Neural progenitor cell (in vitro differentiated cells): ENCODE measurements around the gene SLC9A4. TPM values are rescaled to one million over a fixed set of nuclear protein-coding genes. Genes with fewer than 3 reads are reported as not detected.

Experiments
- DNase-seq: peaks from one replicate; pipeline ENCODE4 v3.0.0-alpha.2; 2016; ENCODE audit warnings: low spot score
- H2AFZ ChIP-seq: fragments of 200-600 bp; sonication (generic); replicated peaks from 2 replicates; pipeline ENCODE4 v1.6.1; 2016; ENCODE audit warnings: antibody characterized with exemption
- H3F3A ChIP-seq: fragments of 200-600 bp; sonication (generic); 2 replicates; pipeline ENCODE4 v1.6.1; 2016; ENCODE audit warnings: antibody characterized with exemption, low read depth
- H3K27ac ChIP-seq: fragments of 200-600 bp; sonication (generic); 2 replicates; pipeline ENCODE4 v1.5.1; 2016; ENCODE audit warnings: mild to moderate bottlenecking
- H3K27me3 ChIP-seq: fragments of 200-600 bp; sonication (generic); 2 replicates; pipeline ENCODE4 v1.6.1; 2016; ENCODE audit warnings: mild to moderate bottlenecking, moderate library complexity
- H3K36me3 ChIP-seq: fragments of 200-600 bp; sonication (generic); 2 replicates; pipeline ENCODE4 v1.5.1; 2016
- H3K4me1 ChIP-seq: fragments of 200-600 bp; sonication (generic); 2 replicates; pipeline ENCODE4 v1.6.1; 2016; ENCODE audit warnings: mixed run types
- H3K4me2 ChIP-seq: fragments of 200-600 bp; sonication (generic); 2 replicates; pipeline ENCODE4 v1.6.1; 2016
- H3K4me3 ChIP-seq: fragments of 200-600 bp; sonication (generic); 2 replicates; pipeline ENCODE4 v1.5.1; 2016
- H3K79me2 ChIP-seq: fragments of 200-600 bp; sonication (generic); 2 replicates; pipeline ENCODE4 v1.6.1; 2016; ENCODE audit warnings: low read depth
- H3K9ac ChIP-seq: fragments of 200-600 bp; sonication (generic); 2 replicates; pipeline ENCODE4 v1.6.1; 2016
- H3K9me3 ChIP-seq: fragments of 200-600 bp; sonication (generic); 2 replicates; pipeline ENCODE4 v1.5.1; 2016; ENCODE audit warnings: low read depth
- H4K20me1 ChIP-seq: fragments of 200-600 bp; sonication (generic); 2 replicates; pipeline ENCODE4 v1.6.1; 2016; ENCODE audit warnings: low read depth
- H3K27ac Mint-ChIP-seq: 3 replicates; pipeline ENCODE4 v1.8.0; 2021; ENCODE audit warnings: mixed read lengths
- H3K27me3 Mint-ChIP-seq: 2 replicates; pipeline ENCODE4 v1.8.0; 2022; ENCODE audit warnings: low read depth, mild to moderate bottlenecking, inconsistent platforms, moderate library complexity, mixed read lengths; ENCODE audit not compliant: insufficient read depth
- H3K36me3 Mint-ChIP-seq: 3 replicates; pipeline ENCODE4 v1.8.0; 2021; ENCODE audit warnings: mixed read lengths
- H3K4me1 Mint-ChIP-seq: 3 replicates; pipeline ENCODE4 v1.8.0; 2021; ENCODE audit warnings: mixed read lengths
- H3K4me3 Mint-ChIP-seq: 3 replicates; pipeline ENCODE4 v1.8.0; 2021; ENCODE audit warnings: mild to moderate bottlenecking, moderate library complexity, mixed read lengths
- H3K9me3 Mint-ChIP-seq: 3 replicates; pipeline ENCODE4 v1.8.0; 2020; ENCODE audit warnings: mixed read lengths
- CTCF ChIP-seq: fragments of 200-600 bp; sonication (generic); IDR thresholded peaks from 2 replicates; pipeline ENCODE4 v1.5.1; 2017; ENCODE audit warnings: antibody characterized with exemption, mild to moderate bottlenecking
- EZH2 ChIP-seq: fragments of 200-600 bp; sonication (generic); IDR thresholded peaks from 2 replicates; pipeline ENCODE4 v1.6.1; 2017; ENCODE audit warnings: antibody characterized with exemption, mild to moderate bottlenecking, moderate library complexity
- EZH2phosphoT487 ChIP-seq: fragments of 200-600 bp; sonication (generic); IDR thresholded peaks from 2 replicates; pipeline ENCODE4 v1.6.1; 2017; ENCODE audit warnings: antibody characterized with exemption
- total RNA-seq: library from RNA; depleted of rRNA; stranded (reverse); fragments of >200 nt; gene quantifications from 2 replicates; pipeline ENCODE4 v1.2.3, GENCODE V29; 2015; ENCODE audit warnings: low replicate concordance

The SLC9A4 gene
- total RNA-seq, 1 donor from 2014 or later = not detected

- no peaks in the 10 kb centered on the region for H3K27me3 ChIP-seq
- no peaks in the 10 kb centered on the region for H3K9me3 ChIP-seq
- no peak for TF ChIP-seq CTCF
- H3K27ac ChIP-seq = no peak overlapping the region
- no peak overlapping the region for H3K27ac Mint-ChIP-seq
- H3K9ac ChIP-seq = no peak overlapping the region
- peaks cover 2% of the 10 kb centered on the region for H3K27me3 Mint-ChIP-seq
- no peaks in the 10 kb centered on the region for H4K20me1 ChIP-seq
- H3K9me3 Mint-ChIP-seq = peaks cover 3% of the 10 kb centered on the region
- no peaks in the 10 kb centered on the region for H3K4me1 ChIP-seq
- H2AFZ ChIP-seq = no peak overlapping the region
- no peak overlapping the region for H3K4me3 Mint-ChIP-seq
- H3F3A ChIP-seq = no peaks in the 10 kb centered on the region
- no peaks in the 10 kb centered on the region for H3K4me1 Mint-ChIP-seq
- no peaks in the 10 kb centered on the region for H3K36me3 ChIP-seq
- no peak overlapping the region for H3K4me2 ChIP-seq
- no peak overlapping the region for H3K4me3 ChIP-seq
- no peaks in the 10 kb centered on the region for H3K36me3 Mint-ChIP-seq
- no peak for DNase-seq
- H3K79me2 ChIP-seq = no peaks in the 10 kb centered on the region
These were observed 41.2 kb downstream of the SLC9A4 start for GRCh38 chr2:102514061-102514785.

DNA sequence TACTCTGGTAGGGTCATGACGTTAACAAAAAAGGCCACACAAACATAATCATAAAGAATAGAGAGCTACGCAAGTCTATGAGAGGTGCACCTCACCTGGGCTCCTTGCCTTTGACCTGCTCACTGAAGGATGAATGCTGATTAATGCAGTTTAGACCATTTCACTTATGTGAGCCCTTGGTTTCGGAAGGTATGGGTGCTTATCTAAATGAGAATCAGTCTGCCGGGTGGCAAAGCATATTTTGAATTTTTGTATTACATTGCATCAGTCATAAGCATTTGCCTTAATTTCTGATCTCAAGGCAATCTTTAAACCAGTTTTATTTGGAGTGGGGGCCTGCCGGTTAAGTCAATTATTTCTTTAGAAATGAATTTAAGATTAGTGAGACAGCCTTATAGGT lies 42.8 kb downstream of the SLC9A4 start:
- Histone ChIP-seq H3K9ac (no peak overlapping the region), H3K79me2 (no peaks in the 10 kb centered on the region), H3K4me2 (no peak overlapping the region), H4K20me1 (no peaks in the 10 kb centered on the region), H3K4me1 (no peaks in the 10 kb centered on the region), H3K9me3 (no peaks in the 10 kb centered on the region), H3K36me3 (no peaks in the 10 kb centered on the region), H3K27ac (no peak overlapping the region), H2AFZ (no peak overlapping the region), H3K27me3 (no peaks in the 10 kb centered on the region), H3K4me3 (no peak overlapping the region), H3F3A (no peaks in the 10 kb centered on the region)
- no peaks in the 10 kb centered on the region for H3K36me3 Mint-ChIP-seq
- H3K9me3 Mint-ChIP-seq = no peaks in the 10 kb centered on the region
- H3K27me3 Mint-ChIP-seq = peaks cover 2% of the 10 kb centered on the region
- no peak for DNase-seq
- H3K27ac Mint-ChIP-seq = no peak overlapping the region
- H3K4me3 Mint-ChIP-seq = no peak overlapping the region
- TF ChIP-seq EZH2 = no peak
- TF ChIP-seq CTCF = no peak
- TF ChIP-seq EZH2phosphoT487 = no peak
- no peaks in the 10 kb centered on the region for H3K4me1 Mint-ChIP-seq

- Histone ChIP-seq H4K20me1 (no peaks in the 10 kb centered on the region), H3K9me3 (no peaks in the 10 kb centered on the region), H3K79me2 (no peaks in the 10 kb centered on the region), H3K4me2 (no peak overlapping the region), H3K27ac (no peak overlapping the region), H3K27me3 (no peaks in the 10 kb centered on the region), H3K4me3 (no peak overlapping the region), H3K36me3 (no peaks in the 10 kb centered on the region), H3F3A (no peaks in the 10 kb centered on the region), H2AFZ (no peak overlapping the region), H3K9ac (no peak overlapping the region), H3K4me1 (no peaks in the 10 kb centered on the region)
- Mint-ChIP-seq H3K4me3 (no peak overlapping the region), H3K27ac (no peak overlapping the region), H3K36me3 (no peaks in the 10 kb centered on the region), H3K4me1 (no peaks in the 10 kb centered on the region), H3K9me3 (no peaks in the 10 kb centered on the region), H3K27me3 (no peaks in the 10 kb centered on the region)
- TF ChIP-seq EZH2phosphoT487 (no peak), CTCF (no peak), EZH2 (no peak)
- no peak for DNase-seq
These were observed 45.1 kb downstream of the SLC9A4 start for GRCh38 chr2:102518170-102518569.
